Body of pancreas (tissue), 4 donors: ENCODE measurements around the gene ADGRF3.
"Not testable (repeated sequence)": the region's sequence is repeated elsewhere in the genome, so short reads cannot be mapped to it uniquely, and the experiment has no call there.

Experiments used
- POLR2A ChIP-seq, 3 donors: fragments of 450-650 bp; IDR thresholded peaks; one replicate each; pipeline ENCODE4 v1.6.1; 2016; ENCODE audit warnings: antibody characterized with exemption in 3 of 3, mild to moderate bottlenecking in 2 of 3
- TF ChIP-seq, protein P1 (sequence below), 7 experiments: fragments of 450-650 bp in 4 of 7; fragments of 200-600 bp in 3 of 7; sonication (generic) in 3 of 7; IDR thresholded peaks; one replicate each; pipeline ENCODE4 v1.5.1; 2016 to 2019; ENCODE audit warnings: antibody characterized with exemption in 7 of 7

DNA sequence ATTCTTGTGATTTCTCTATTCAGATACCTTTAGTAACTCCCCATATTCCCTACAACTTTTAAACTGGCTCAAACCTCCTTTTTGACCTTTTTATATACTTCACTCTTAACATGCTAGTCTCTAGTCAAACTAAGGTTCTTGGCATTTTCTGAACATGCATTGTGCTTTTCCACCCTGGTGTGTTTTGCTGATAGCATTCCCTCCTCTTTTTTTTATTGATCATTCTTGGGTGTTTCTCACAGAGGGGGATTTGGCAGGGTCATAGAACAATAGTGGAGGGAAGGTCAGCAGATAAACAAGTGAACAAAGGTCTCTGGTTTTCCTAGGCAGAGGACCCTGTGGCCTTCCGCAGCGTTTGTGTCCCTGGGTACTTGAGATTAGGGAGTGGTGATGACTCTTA is 23.1 kb upstream of the ADGRF3 start:
- TF ChIP-seq, protein P1, sequence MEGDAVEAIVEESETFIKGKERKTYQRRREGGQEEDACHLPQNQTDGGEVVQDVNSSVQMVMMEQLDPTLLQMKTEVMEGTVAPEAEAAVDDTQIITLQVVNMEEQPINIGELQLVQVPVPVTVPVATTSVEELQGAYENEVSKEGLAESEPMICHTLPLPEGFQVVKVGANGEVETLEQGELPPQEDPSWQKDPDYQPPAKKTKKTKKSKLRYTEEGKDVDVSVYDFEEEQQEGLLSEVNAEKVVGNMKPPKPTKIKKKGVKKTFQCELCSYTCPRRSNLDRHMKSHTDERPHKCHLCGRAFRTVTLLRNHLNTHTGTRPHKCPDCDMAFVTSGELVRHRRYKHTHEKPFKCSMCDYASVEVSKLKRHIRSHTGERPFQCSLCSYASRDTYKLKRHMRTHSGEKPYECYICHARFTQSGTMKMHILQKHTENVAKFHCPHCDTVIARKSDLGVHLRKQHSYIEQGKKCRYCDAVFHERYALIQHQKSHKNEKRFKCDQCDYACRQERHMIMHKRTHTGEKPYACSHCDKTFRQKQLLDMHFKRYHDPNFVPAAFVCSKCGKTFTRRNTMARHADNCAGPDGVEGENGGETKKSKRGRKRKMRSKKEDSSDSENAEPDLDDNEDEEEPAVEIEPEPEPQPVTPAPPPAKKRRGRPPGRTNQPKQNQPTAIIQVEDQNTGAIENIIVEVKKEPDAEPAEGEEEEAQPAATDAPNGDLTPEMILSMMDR (IDR thresholded peaks at IDR 0.05): not testable (repeated sequence)
- not testable (repeated sequence) for TF ChIP-seq POLR2A (IDR thresholded peaks at IDR 0.05)
